Mesendoderm (in vitro differentiated cells): Measurements from ENCODE around the gene KATNAL1.
A peak's percentile ranks its signal among the peaks of the same experiment; 100 is the strongest.

ENCODE experiments used
- DNase-seq: peaks from one replicate; pipeline ENCODE4 v3.0.0; 2013
- H2AK5ac ChIP-seq: 2 replicates; pipeline ENCODE4 v1.6.1; 2013; ENCODE audit warnings: low read length, inconsistent platforms
- H2BK120ac ChIP-seq: 2 replicates; pipeline ENCODE4 v1.6.1; 2013; ENCODE audit warnings: low read depth, mild to moderate bottlenecking, low read length, moderate library complexity, mixed read lengths
- H2BK15ac ChIP-seq: replicated peaks from 2 replicates; pipeline ENCODE4 v1.6.1; 2013; ENCODE audit warnings: low read depth, mild to moderate bottlenecking, moderate library complexity
- H2BK5ac ChIP-seq: 2 replicates; pipeline ENCODE4 v1.6.1; 2013; ENCODE audit warnings: low read length, inconsistent platforms
- H3K18ac ChIP-seq: 2 replicates; pipeline ENCODE4 v1.6.1; 2013; ENCODE audit warnings: mild to moderate bottlenecking, low read length, mixed read lengths
- H3K23ac ChIP-seq: one replicate; pipeline ENCODE4 v1.6.1; 2013; ENCODE audit warnings: low read length
- H3K27ac ChIP-seq: 2 replicates; pipeline ENCODE4 v1.5.1; 2013; ENCODE audit warnings: low read depth, mild to moderate bottlenecking, inconsistent platforms, low read length, moderate library complexity
- H3K27me3 ChIP-seq: 2 replicates; pipeline ENCODE4 v1.6.1; 2013; ENCODE audit warnings: low read length, control low read depth, mild to moderate bottlenecking, inconsistent platforms; ENCODE audit not compliant: insufficient read depth, poor library complexity
- H3K36me3 ChIP-seq: 2 replicates; pipeline ENCODE4 v1.6.1; 2013; ENCODE audit warnings: low read length, inconsistent platforms; ENCODE audit not compliant: control insufficient read depth, insufficient read depth
- H3K4ac ChIP-seq: one replicate; pipeline ENCODE4 v1.6.1; 2013; ENCODE audit warnings: low read depth, mild to moderate bottlenecking, low read length, moderate library complexity
- H3K4me1 ChIP-seq: 2 replicates; pipeline ENCODE4 v1.6.1; 2013; ENCODE audit warnings: low read depth, low read length, inconsistent platforms; ENCODE audit not compliant: control insufficient read depth
- H3K4me2 ChIP-seq: 2 replicates; pipeline ENCODE4 v1.6.1; 2013; ENCODE audit warnings: low read length
- H3K4me3 ChIP-seq: 2 replicates; pipeline ENCODE4 v1.5.1; 2013; ENCODE audit warnings: mild to moderate bottlenecking, low read length
- H3K56ac ChIP-seq: one replicate; pipeline ENCODE4 v1.6.1; 2013; ENCODE audit warnings: low read length
- H3K79me1 ChIP-seq: 2 replicates; pipeline ENCODE4 v1.6.1; 2013; ENCODE audit warnings: low read length, inconsistent platforms
- H3K79me2 ChIP-seq: 2 replicates; pipeline ENCODE4 v1.6.1; 2013; ENCODE audit warnings: mild to moderate bottlenecking, low read length; ENCODE audit not compliant: control insufficient read depth, insufficient read depth
- H3K9ac ChIP-seq: 2 replicates; pipeline ENCODE4 v1.6.1; 2013; ENCODE audit warnings: low read length, inconsistent platforms
- H4K5ac ChIP-seq: one replicate; pipeline ENCODE4 v1.6.1; 2013; ENCODE audit warnings: low read length
- H4K8ac ChIP-seq: one replicate; pipeline ENCODE4 v1.6.1; 2013; ENCODE audit warnings: low read depth, mild to moderate bottlenecking, control low read depth, low read length, moderate library complexity
- WGBS: extraction: QIAGEN DNeasy Blood & Tissue Kit; methylation state at CpG from one replicate; pipeline ENCODE4 v1.1.7; 2013; ENCODE audit warnings: low lambda C conversion rate, missing lambda C conversion rate; ENCODE audit not compliant: insufficient coverage; ENCODE audit errors: extremely low coverage; 5-methylcytosine and 5-hydroxymethylcytosine counted together

The KATNAL1 gene

DNA sequence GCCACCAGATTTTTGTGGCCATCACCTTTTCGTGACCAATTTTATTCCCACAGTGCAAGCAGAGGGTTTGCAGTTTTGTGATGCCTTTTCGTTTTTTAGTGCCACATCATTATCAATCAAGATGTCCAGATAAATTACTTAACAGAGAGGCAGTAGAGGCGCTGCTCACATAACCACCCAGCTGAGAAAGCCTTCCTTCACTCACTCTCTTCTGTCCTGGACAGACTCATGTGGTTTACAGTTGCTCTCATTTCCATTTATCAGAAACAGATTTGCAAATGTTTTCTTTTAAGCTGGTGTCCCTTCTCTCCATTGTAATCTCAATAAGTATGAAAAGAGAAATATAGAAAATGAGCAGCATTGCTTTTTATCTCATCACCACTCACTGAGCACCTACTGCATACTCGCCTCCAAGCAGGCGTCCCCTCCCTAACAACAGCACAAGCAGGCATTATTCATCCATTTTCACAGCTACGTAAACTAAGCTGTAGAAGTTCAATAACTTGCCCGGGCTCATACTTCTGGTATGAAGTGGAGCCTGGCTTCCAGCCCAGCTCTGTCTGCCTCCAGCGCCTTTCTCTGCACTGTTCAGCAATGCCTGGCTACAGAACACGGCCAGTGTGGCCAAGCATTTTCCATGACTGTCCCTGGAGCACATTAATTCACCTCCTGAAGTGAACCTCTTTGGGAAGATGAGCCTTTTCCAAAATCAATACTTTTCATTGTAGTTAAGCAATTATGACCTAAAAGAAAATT is 34.6 kb upstream of the KATNAL1 start:
- WGBS, result no CpG with 5 or more reads among the region's 9 CpGs
- Histone ChIP-seq H3K27ac (no peak overlapping the region), H3K4me1 (peaks cover 2% of the 10 kb centered on the region), H3K36me3 (no peaks in the 10 kb centered on the region), H3K4me3 (no peak overlapping the region), H3K23ac (no peak overlapping the region), H3K79me1 (no peaks in the 10 kb centered on the region), H2AK5ac (no peak overlapping the region), H2BK120ac (no peak overlapping the region), H3K18ac (no peak overlapping the region), H3K79me2 (no peaks in the 10 kb centered on the region), H3K56ac (no peak overlapping the region), H2BK5ac (no peak overlapping the region), H3K4ac (no peak overlapping the region), H4K5ac (no peak overlapping the region), H3K9ac (no peak overlapping the region), H4K8ac (no peak overlapping the region), H3K27me3 (no peaks in the 10 kb centered on the region), H2BK15ac (no peak overlapping the region), H3K4me2 (no peak overlapping the region)
- DNase-seq, result no peak

DNA sequence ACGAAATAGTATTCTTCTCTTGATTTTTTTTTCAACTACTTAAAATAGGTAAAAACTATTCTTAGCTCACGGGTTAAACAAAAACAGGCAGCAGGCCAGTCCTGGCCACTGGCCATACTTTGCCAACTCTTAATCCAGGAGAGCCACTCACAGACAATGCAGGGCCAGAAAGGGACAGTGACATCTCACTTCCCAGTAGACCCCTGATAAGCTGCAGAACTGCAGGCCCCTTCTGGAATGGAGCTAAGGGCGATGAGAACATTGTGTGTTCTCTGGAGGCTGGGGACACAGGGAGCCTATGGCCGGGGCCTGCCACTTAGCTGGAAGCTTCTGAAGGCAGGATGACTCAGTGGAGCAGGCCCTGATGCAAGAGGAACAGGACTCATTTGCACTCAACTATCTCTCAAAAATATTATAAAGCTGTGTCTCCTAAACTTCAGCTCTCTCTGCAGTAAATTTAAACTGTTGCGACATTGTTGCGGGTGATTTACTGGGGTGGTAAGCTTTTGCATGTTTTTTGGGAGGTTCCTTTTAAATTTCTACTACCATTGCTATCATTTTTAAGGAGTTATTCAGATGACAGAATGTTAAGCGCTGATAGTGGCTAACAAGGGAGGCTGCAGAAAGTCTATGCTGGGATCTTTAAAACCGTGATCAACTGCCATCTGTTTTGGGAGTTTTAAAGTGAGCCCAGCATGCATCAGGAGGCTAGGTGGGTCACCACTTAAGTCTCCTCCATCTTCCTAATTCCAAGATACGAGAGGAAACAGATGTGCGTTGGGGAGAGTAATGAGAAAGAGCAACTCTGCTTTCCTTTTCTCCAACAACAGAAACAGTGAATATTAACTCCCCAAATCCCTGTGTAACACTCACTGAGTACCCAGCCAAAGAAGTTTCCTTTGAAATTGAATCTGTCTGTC is 33.2 kb upstream of the KATNAL1 start:
- Histone ChIP-seq H2BK120ac (no peak overlapping the region), H3K56ac (no peak overlapping the region), H3K9ac (no peak overlapping the region), H3K27ac (no peak overlapping the region), H3K79me1 (no peaks in the 10 kb centered on the region), H3K4me1 (peaks cover 2% of the 10 kb centered on the region), H3K36me3 (no peaks in the 10 kb centered on the region), H4K5ac (no peak overlapping the region), H3K4me3 (no peak overlapping the region), H3K4ac (no peak overlapping the region), H2BK5ac (no peak overlapping the region), H4K8ac (no peak overlapping the region), H3K79me2 (no peaks in the 10 kb centered on the region), H2BK15ac (no peak overlapping the region), H3K23ac (no peak overlapping the region), H2AK5ac (no peak overlapping the region), H3K4me2 (no peak overlapping the region), H3K27me3 (no peaks in the 10 kb centered on the region), H3K18ac (no peak overlapping the region)
- peak; percentile 57 for DNase-seq
- no CpG with 5 or more reads among the region's 10 CpGs for WGBS

DNA sequence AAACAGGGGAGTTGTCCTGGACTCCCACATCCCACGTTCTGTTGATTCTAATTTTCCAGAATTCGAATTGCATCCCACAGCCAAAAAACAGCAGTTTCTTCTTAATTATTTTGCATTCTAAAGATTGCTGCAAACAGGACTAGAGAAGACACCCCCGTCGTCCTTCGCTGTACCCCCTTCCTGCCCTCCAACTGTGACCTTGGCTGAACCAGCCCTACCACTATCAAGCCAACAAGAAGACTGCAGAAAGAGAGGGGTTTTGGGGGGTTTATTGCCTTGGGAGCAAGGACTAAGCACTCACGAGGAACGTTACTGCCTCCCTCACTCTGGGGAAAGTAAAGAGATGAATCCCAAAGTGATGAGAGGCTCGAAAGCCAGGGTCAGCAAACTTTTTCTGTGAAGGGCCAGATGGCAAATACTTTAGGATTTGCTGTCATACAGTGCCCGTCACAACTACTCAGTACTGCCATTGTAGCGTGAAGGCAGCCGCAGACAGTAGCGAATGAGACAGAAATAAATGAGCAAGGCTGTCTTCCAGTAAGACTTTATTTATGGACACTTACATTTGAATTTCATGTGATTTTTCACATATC is 32.5 kb upstream of the KATNAL1 start:
- Histone ChIP-seq H3K27ac (no peak overlapping the region), H2BK120ac (no peak overlapping the region), H3K4me3 (no peak overlapping the region), H3K18ac (no peak overlapping the region), H3K79me2 (no peaks in the 10 kb centered on the region), H3K4me1 (peaks cover 2% of the 10 kb centered on the region), H3K4ac (no peak overlapping the region), H3K9ac (no peak overlapping the region), H2AK5ac (no peak overlapping the region), H2BK5ac (no peak overlapping the region), H2BK15ac (no peak overlapping the region), H3K4me2 (no peak overlapping the region), H3K79me1 (no peaks in the 10 kb centered on the region), H4K5ac (no peak overlapping the region), H3K23ac (no peak overlapping the region), H3K27me3 (no peaks in the 10 kb centered on the region), H3K56ac (no peak overlapping the region), H3K36me3 (no peaks in the 10 kb centered on the region), H4K8ac (no peak overlapping the region)
- no peak for DNase-seq
- no CpG with 5 or more reads among the region's 12 CpGs for WGBS

DNA sequence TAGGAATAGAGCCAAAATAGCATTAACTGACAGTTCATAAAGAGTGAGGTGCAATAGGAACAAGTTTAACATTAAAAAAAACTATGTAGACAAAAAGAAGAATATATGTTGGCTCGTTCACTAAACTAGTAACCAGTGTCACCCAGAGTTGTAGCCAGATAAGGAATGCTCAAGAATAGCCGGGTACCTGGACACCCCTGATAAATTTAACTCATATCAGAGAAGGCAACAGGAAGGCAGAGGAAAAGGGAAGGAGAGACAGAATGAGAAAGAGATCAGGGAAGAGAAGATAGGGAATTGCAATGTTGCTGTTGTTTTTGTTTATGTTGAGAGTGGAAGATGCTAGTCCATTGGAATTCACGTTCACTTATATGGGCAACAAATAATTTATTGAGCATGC is 31.6 kb upstream of the KATNAL1 start:
- H3K79me1 ChIP-seq, result no peaks in the 10 kb centered on the region
- WGBS, result no CpG with 5 or more reads among the region's 3 CpGs
- H3K18ac ChIP-seq, result no peak overlapping the region
- H3K4me2 ChIP-seq, result no peak overlapping the region
- H4K8ac ChIP-seq, result no peak overlapping the region
- H3K4ac ChIP-seq, result no peak overlapping the region
- H3K23ac ChIP-seq, result no peak overlapping the region
- no peak for DNase-seq
- H3K4me3 ChIP-seq, result no peak overlapping the region
- no peak overlapping the region for H2AK5ac ChIP-seq
- H3K56ac ChIP-seq, result no peak overlapping the region
- H2BK5ac ChIP-seq, result no peak overlapping the region
- H3K9ac ChIP-seq, result no peak overlapping the region
- H2BK120ac ChIP-seq, result no peak overlapping the region
- no peaks in the 10 kb centered on the region for H3K36me3 ChIP-seq
- H3K27me3 ChIP-seq, result no peaks in the 10 kb centered on the region
- no peak overlapping the region for H3K27ac ChIP-seq
- H4K5ac ChIP-seq, result no peak overlapping the region
- peaks cover 2% of the 10 kb centered on the region for H3K4me1 ChIP-seq
- no peak overlapping the region for H2BK15ac ChIP-seq
- no peaks in the 10 kb centered on the region for H3K79me2 ChIP-seq

DNA sequence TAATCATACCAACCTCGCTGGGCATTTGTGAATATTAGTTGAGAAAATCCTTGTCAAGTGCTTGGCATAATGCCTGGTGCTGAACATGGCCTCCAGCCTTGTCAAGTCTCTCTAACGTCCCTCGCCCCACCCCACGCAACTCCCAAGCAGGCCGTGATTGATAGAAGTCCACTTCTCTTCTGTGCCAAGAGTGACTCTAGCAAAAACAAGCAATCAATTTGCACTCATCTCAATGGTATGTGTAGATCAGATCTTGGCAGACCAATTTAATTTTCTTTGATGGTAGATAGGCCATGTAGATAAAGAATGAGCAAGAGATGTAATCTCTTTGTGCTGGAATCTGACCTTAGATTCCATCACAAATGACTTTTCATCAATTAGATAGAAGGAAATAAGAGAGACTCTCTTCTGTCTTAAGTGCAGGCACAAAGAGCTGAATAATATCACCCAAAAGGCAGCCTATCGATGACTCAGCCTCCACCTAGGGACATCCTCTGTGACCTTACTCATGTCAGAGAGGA is 31.0 kb upstream of the KATNAL1 start:
- no peaks in the 10 kb centered on the region for H3K79me2 ChIP-seq
- H3K4ac ChIP-seq, result no peak overlapping the region
- H2AK5ac ChIP-seq, result no peak overlapping the region
- no peak overlapping the region for H3K23ac ChIP-seq
- no peak overlapping the region for H3K4me2 ChIP-seq
- no peak overlapping the region for H4K5ac ChIP-seq
- no peak overlapping the region for H3K4me3 ChIP-seq
- DNase-seq, result no peak
- H3K27me3 ChIP-seq, result no peaks in the 10 kb centered on the region
- no peak overlapping the region for H3K27ac ChIP-seq
- H3K79me1 ChIP-seq, result no peaks in the 10 kb centered on the region
- no peak overlapping the region for H2BK15ac ChIP-seq
- H2BK120ac ChIP-seq, result no peak overlapping the region
- no CpG with 5 or more reads among the region's 6 CpGs for WGBS
- H4K8ac ChIP-seq, result no peak overlapping the region
- no peak overlapping the region for H2BK5ac ChIP-seq
- H3K18ac ChIP-seq, result no peak overlapping the region
- H3K56ac ChIP-seq, result no peak overlapping the region
- no peak overlapping the region for H3K9ac ChIP-seq
- no peaks in the 10 kb centered on the region for H3K36me3 ChIP-seq
- peaks cover 2% of the 10 kb centered on the region for H3K4me1 ChIP-seq
